Measurements from ENCODE around the gene SLC22A12.

SLC22A12 gene

DNA sequence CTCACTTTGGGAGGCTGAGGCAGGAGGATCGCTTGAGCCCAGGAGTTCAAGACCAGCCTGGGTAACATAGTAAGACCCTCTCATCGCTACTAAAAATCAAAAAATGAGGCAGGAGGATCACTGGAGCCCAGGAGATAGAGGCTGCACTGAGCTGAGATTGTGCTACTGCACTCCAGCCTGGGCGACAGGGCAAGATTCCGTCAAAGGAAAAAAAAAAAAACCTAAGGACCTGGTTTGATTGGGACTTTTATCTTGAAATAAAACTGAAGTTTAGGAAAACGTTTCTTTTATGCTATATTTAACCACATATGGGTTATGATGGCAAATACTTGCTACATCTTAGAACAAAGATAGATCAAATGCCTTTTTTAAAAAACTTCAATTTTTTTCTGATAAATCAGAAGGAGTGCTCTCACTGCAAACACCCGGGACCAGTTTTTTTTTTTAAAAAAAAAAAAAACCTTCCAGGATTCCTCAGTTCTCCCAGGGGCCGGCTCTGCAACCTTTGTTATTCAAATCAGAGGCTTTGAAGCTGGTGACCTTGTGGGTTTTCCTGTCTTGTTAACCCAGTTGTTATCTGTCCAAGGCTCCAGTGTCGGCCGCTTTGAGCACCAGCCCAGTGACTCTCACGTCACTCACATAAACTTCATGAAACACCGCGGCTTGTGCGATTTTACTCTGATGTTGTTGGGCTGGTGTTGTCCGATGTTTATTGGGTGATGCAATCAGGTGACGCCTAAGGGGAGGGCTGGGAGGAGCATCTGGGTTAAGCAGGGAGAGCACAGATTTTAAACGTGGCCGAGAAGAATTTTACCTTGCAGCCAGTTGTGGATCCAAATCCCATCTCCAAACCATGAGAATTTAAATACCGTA is 24.7 kb upstream of the SLC22A12 start:
- Histone ChIP-seq H3K4me3 (ENCODE audit: severe bottlenecking) (no peak overlapping the region), H3K27me3 (ENCODE audit: insufficient read depth, poor library complexity, severe bottlenecking) (no peaks in the 10 kb centered on the region), H3K9me3 (ENCODE audit: severe bottlenecking) (no peaks in the 10 kb centered on the region), H3K27ac (ENCODE audit: poor library complexity, severe bottlenecking) (no peak overlapping the region), H3K4me1 (ENCODE audit: insufficient read depth, poor library complexity, severe bottlenecking) (peaks cover 5% of the 10 kb centered on the region), H3K36me3 (ENCODE audit: low read depth) (no peaks in the 10 kb centered on the region)
- TF ChIP-seq, protein P1, sequence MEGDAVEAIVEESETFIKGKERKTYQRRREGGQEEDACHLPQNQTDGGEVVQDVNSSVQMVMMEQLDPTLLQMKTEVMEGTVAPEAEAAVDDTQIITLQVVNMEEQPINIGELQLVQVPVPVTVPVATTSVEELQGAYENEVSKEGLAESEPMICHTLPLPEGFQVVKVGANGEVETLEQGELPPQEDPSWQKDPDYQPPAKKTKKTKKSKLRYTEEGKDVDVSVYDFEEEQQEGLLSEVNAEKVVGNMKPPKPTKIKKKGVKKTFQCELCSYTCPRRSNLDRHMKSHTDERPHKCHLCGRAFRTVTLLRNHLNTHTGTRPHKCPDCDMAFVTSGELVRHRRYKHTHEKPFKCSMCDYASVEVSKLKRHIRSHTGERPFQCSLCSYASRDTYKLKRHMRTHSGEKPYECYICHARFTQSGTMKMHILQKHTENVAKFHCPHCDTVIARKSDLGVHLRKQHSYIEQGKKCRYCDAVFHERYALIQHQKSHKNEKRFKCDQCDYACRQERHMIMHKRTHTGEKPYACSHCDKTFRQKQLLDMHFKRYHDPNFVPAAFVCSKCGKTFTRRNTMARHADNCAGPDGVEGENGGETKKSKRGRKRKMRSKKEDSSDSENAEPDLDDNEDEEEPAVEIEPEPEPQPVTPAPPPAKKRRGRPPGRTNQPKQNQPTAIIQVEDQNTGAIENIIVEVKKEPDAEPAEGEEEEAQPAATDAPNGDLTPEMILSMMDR (IDR thresholded peaks at IDR 0.05; ENCODE audit: poor library complexity, severe bottlenecking), result no peak
- ATAC-seq (ENCODE audit: low read depth) (peak; percentile 83), DNase-seq (ENCODE audit: low spot score) (peak; percentile 75)

DNA sequence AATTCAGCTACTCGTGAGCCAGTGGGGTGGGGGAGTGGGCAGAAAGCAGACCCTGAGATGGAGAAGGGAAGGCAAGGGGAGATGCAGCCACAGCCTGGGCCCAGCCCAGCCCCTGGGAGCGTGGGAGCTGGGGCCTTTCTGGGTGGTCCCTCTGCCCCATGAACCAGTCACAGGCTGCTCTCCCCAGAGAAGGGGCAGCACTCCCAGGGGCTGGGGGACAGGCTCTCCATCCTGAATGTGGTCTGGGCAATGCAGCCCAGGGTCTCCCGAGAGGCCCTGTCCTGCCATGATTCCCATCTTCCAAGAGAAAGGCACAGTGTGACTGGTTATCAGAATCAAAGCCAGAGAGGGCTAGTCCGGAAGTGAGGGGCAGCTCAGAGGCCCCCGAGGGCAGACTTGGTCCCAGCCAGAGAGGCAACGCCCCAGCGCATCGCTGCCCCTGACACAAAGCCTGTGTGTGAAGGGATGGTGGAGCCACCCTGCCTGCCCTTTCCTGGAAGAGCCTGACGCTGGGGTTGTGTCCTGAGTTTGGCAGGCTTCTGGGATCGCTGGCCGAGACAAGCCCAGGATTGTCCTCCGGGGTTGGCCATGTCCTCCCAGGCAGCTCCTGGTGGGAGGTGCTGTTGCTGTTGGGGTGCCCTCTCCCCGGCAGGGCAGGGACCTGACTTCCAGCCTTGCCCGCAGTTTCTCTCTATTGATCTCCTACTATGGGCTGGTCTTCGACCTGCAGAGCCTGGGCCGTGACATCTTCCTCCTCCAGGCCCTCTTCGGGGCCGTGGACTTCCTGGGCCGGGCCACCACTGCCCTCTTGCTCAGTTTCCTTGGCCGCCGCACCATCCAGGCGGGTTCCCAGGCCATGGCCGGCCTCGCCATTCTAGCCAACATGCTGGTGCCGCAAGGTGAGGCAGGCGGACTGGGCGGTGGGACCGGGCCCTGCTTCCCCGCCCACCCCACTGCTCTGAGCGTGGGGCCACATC is 23.8 kb upstream of the SLC22A12 start:
- Histone ChIP-seq H3K4me1 (ENCODE audit: insufficient read depth, poor library complexity, severe bottlenecking) (peaks cover 13% of the 10 kb centered on the region), H3K4me3 (ENCODE audit: severe bottlenecking) (no peak overlapping the region), H3K27me3 (ENCODE audit: insufficient read depth, poor library complexity, severe bottlenecking) (no peaks in the 10 kb centered on the region), H3K36me3 (ENCODE audit: low read depth) (no peaks in the 10 kb centered on the region), H3K27ac (ENCODE audit: poor library complexity, severe bottlenecking) (no peak overlapping the region), H3K9me3 (ENCODE audit: severe bottlenecking) (no peaks in the 10 kb centered on the region)
- TF ChIP-seq, protein P1 (IDR thresholded peaks at IDR 0.05; ENCODE audit: poor library complexity, severe bottlenecking), result no peak
- no peak for ATAC-seq (ENCODE audit: low read depth)
- DNase-seq (ENCODE audit: low spot score), result peak; percentile 47

DNA sequence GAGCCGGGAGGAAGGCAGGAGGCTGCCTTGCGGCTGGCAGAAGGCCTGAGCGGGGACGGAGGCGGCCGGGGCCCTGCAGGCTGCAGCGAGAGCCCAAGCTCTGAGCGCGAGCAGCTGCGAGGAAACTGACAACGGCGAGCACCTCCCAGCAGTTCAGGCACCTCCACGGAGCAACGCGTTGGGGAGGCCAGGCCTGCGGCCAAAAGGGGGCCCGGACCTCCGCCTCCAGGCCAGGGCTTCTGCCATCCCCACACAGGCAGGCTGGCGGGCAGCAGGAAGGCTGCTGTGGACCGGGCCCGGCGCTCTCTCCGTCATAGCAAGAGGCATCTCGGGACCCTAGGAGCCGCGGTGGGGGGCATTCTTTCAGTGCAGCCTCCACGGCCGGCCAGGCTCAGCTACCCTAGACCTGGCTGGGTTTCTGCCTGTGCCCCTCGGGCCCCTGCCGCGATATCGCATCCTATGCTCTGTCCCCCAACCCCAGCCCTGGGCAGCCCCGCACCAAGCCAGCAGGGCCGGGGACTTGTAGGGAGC is 22.9 kb upstream of the SLC22A12 start:
- H3K36me3 ChIP-seq (ENCODE audit: low read depth), result no peaks in the 10 kb centered on the region
- TF ChIP-seq, protein P1 (IDR thresholded peaks at IDR 0.05; ENCODE audit: poor library complexity, severe bottlenecking), result no peak
- H3K27me3 ChIP-seq (ENCODE audit: insufficient read depth, poor library complexity, severe bottlenecking), result no peaks in the 10 kb centered on the region
- H3K27ac ChIP-seq (ENCODE audit: poor library complexity, severe bottlenecking), result no peak overlapping the region
- no peak overlapping the region for H3K4me3 ChIP-seq (ENCODE audit: severe bottlenecking)
- no peaks in the 10 kb centered on the region for H3K9me3 ChIP-seq (ENCODE audit: severe bottlenecking)
- no peak for ATAC-seq (ENCODE audit: low read depth)
- peak; percentile 61 for DNase-seq (ENCODE audit: low spot score)
- H3K4me1 ChIP-seq (ENCODE audit: insufficient read depth, poor library complexity, severe bottlenecking), result peaks cover 13% of the 10 kb centered on the region

DNA sequence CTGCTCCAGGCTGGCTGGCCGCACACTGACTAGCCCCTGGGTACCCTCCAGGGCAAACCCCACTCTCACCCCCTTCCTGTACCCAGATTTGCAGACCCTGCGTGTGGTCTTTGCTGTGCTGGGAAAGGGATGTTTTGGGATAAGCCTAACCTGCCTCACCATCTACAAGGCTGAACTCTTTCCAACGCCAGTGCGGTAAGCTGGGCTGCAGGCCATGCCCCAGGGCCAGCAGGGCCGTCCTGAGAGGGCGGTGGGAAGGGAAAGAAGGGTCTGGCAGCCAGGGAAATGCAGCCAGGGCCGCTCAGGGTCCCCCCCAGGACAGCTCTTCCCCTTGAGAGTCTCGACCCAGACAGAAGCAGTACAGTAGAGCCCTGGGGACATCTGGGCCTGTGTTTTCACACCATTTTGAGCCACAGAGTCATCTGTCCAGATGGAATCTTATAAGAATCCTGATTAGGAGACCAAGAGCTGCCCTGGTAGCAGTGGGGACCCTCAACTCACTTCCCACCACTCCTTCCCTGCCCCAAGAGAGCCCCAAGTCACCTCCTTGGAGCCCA is 22.4 kb upstream of the SLC22A12 start:
- no peak overlapping the region for H3K4me3 ChIP-seq (ENCODE audit: severe bottlenecking)
- TF ChIP-seq, protein P1 (IDR thresholded peaks at IDR 0.05; ENCODE audit: poor library complexity, severe bottlenecking), result no peak
- DNase-seq (ENCODE audit: low spot score) (peak; percentile 26), ATAC-seq (ENCODE audit: low read depth) (no peak)
- no peaks in the 10 kb centered on the region for H3K36me3 ChIP-seq (ENCODE audit: low read depth)
- H3K27ac ChIP-seq (ENCODE audit: poor library complexity, severe bottlenecking), result no peak overlapping the region
- peaks cover 13% of the 10 kb centered on the region for H3K4me1 ChIP-seq (ENCODE audit: insufficient read depth, poor library complexity, severe bottlenecking)
- no peaks in the 10 kb centered on the region for H3K27me3 ChIP-seq (ENCODE audit: insufficient read depth, poor library complexity, severe bottlenecking)
- no peaks in the 10 kb centered on the region for H3K9me3 ChIP-seq (ENCODE audit: severe bottlenecking)
